ENCODE measurements around the gene ZNF507.
A peak's percentile ranks its signal among the peaks of the same experiment; 100 is the strongest.

- TF ChIP-seq SNAI2 (CRISPR knock-in tag; IDR thresholded peaks at IDR 0.05): 0 out of 2 replicates have a peak, but pooled peaks have one; percentile 41
- no peak for TF ChIP-seq PATZ1 (CRISPR knock-in tag; IDR thresholded peaks at IDR 0.05; ENCODE audit: borderline replicate concordance)
- no peak for TF ChIP-seq CSDC2 (CRISPR knock-in tag; IDR thresholded peaks at IDR 0.05)
- no peak for TF ChIP-seq ZFP3 (CRISPR knock-in tag; IDR thresholded peaks at IDR 0.05)
- no peak for TF ChIP-seq ZNF565 (CRISPR knock-in tag; conservative IDR thresholded peaks at IDR 0.05; ENCODE audit: low read depth)
- TF ChIP-seq CREB5 (CRISPR knock-in tag; IDR thresholded peaks at IDR 0.05; ENCODE audit: low read depth): 0 out of 2 replicates have a peak, but pooled peaks have one; percentile 23
- TF ChIP-seq PPARA (CRISPR knock-in tag; IDR thresholded peaks at IDR 0.05; ENCODE audit: borderline replicate concordance): no peak
- no peak for TF ChIP-seq TSHZ2 (CRISPR knock-in tag; IDR thresholded peaks at IDR 0.05)
- no peak for TF ChIP-seq ZFP30 (CRISPR knock-in tag; IDR thresholded peaks at IDR 0.05)
- no peak for TF ChIP-seq ARNTL (CRISPR knock-in tag; IDR thresholded peaks at IDR 0.05; ENCODE audit: borderline replicate concordance, low read depth)
- no peak for TF ChIP-seq TCF4 (CRISPR knock-in tag; IDR thresholded peaks at IDR 0.05; ENCODE audit: borderline replicate concordance)
- no peak for TF ChIP-seq RARB (CRISPR knock-in tag; IDR thresholded peaks at IDR 0.05)
Measured at GRCh38 chr19:32373585-32374295, 28.3 kb downstream of the ZNF507 start.

Data from SK-N-SH treated with all-trans-retinoic acid at 6 μM for 48 hours (cell line).